ENCODE results near the gene STX10. TPM values are rescaled to one million over a fixed set of nuclear protein-coding genes. Genes with fewer than 3 reads are reported as not detected.

Gene STX10
- total RNA-seq, 1 experiment from 2014 or later, result 63.3 TPM

GRCh38 chr19:13122980-13123957 lies 26.9 kb downstream of the STX10 start:
- H3K27me3 ChIP-seq (replicated peaks; ENCODE audit: insufficient read depth, low read depth, low read length, poor library complexity), result no peaks in the 10 kb centered on the region
- no peak overlapping the region for H3K27ac ChIP-seq (ENCODE audit: low read depth, low read length, poor library complexity, severe bottlenecking)
- DNase-seq (ENCODE audit: low spot score), result no peak
- no TSS peak for BruUV-seq (replicated peaks)
- POLR2A ChIA-PET (ENCODE audit: low non-redundant PET), result no interaction called here
- intact Hi-C loops (cut with micrococcal nuclease; ENCODE audit: unreplicated experiment), result no loop called here
- CTCF ChIA-PET, result no interaction called here
- no peak overlapping the region for H3K4me3 ChIP-seq (ENCODE audit: low read depth, low read length, poor library complexity, severe bottlenecking)
- TF ChIP-seq EZH2 (IDR thresholded peaks at IDR 0.05; ENCODE audit: borderline replicate concordance, low read depth, low read length, poor library complexity, severe bottlenecking), result no peak
- TF ChIP-seq, protein P1, sequence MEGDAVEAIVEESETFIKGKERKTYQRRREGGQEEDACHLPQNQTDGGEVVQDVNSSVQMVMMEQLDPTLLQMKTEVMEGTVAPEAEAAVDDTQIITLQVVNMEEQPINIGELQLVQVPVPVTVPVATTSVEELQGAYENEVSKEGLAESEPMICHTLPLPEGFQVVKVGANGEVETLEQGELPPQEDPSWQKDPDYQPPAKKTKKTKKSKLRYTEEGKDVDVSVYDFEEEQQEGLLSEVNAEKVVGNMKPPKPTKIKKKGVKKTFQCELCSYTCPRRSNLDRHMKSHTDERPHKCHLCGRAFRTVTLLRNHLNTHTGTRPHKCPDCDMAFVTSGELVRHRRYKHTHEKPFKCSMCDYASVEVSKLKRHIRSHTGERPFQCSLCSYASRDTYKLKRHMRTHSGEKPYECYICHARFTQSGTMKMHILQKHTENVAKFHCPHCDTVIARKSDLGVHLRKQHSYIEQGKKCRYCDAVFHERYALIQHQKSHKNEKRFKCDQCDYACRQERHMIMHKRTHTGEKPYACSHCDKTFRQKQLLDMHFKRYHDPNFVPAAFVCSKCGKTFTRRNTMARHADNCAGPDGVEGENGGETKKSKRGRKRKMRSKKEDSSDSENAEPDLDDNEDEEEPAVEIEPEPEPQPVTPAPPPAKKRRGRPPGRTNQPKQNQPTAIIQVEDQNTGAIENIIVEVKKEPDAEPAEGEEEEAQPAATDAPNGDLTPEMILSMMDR (conservative IDR thresholded peaks at IDR 0.05; ENCODE audit: low read depth, low read length), result no peak
- no peaks in the 10 kb centered on the region for H3K9me3 ChIP-seq (ENCODE audit: low read depth, low read length, poor library complexity, severe bottlenecking)
- peaks cover 18% of the 10 kb centered on the region for H3K36me3 ChIP-seq (ENCODE audit: insufficient read depth, low read length, poor library complexity, severe bottlenecking)
- H3K4me1 ChIP-seq (ENCODE audit: insufficient read depth, low read length, poor library complexity, severe bottlenecking), result peaks cover 39% of the 10 kb centered on the region

GRCh38 chr19:13122275-13122878 lies 27.8 kb downstream of the STX10 start:
- H3K27ac ChIP-seq (ENCODE audit: low read depth, low read length, poor library complexity, severe bottlenecking), result peak overlapping the region; percentile 95
- CTCF ChIA-PET, result no interaction called here

DNA sequence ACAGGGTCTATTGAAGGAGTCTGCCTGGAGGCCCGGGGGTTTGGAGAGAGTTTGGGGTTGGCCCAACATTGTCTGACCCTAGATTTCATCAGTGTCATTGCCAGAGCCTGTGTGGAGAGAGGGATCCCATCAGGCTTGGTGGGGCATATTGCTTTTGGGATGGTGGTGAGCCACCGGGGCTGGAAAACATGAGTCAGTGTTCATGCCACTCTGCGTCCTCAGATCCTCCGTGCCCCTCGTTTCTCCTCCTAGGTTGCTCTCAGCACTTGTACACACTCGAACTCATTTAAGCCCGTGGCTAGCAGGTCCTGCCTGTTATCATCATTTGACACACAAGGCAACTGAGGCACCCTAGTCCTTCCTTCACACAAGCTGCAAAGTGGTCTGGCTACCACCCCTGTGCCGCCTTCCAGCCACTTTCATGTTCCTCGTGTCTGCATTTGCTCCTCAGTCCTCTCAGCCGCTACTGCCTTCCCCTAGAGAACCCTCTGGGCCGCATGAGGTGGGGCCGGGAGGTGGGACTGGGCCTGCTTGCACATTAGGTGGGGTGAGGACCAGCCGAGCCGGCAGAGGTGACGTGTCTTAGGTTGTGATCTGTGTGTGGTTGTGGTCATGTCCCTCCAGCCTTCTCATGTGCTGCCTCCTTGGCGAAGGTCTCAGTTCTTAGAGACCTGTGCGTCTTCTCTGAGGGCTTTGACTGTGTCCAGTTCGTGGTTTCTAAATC lies 28.5 kb downstream of the STX10 start:
- Histone ChIP-seq H3K27ac (ENCODE audit: low read depth, low read length, poor library complexity, severe bottlenecking) (peak overlapping the region; percentile 95), H3K36me3 (ENCODE audit: insufficient read depth, low read length, poor library complexity, severe bottlenecking) (peaks cover 16% of the 10 kb centered on the region), H3K4me1 (ENCODE audit: insufficient read depth, low read length, poor library complexity, severe bottlenecking) (peaks cover 39% of the 10 kb centered on the region), H3K27me3 (replicated peaks; ENCODE audit: insufficient read depth, low read depth, low read length, poor library complexity) (no peaks in the 10 kb centered on the region), H3K9me3 (ENCODE audit: low read depth, low read length, poor library complexity, severe bottlenecking) (no peaks in the 10 kb centered on the region), H3K4me3 (ENCODE audit: low read depth, low read length, poor library complexity, severe bottlenecking) (peak overlapping the region; percentile 82)
- POLR2A ChIA-PET (ENCODE audit: low non-redundant PET), result no interaction called here
- TF ChIP-seq EZH2 (IDR thresholded peaks at IDR 0.05; ENCODE audit: borderline replicate concordance, low read depth, low read length, poor library complexity, severe bottlenecking), result no peak
- TF ChIP-seq, protein P1 (conservative IDR thresholded peaks at IDR 0.05; ENCODE audit: low read depth, low read length), result no peak
- no TSS peak for BruUV-seq (replicated peaks)
- DNase-seq (ENCODE audit: low spot score), result no peak
- intact Hi-C loops (cut with micrococcal nuclease; ENCODE audit: unreplicated experiment), result no loop called here
- CTCF ChIA-PET, result no interaction called here

More at GRCh38 chr19:13122275-13122878, 27.8 kb downstream of the STX10 start:
- no peak overlapping the region for H3K4me3 ChIP-seq (ENCODE audit: low read depth, low read length, poor library complexity, severe bottlenecking)
- H3K9me3 ChIP-seq (ENCODE audit: low read depth, low read length, poor library complexity, severe bottlenecking), result no peaks in the 10 kb centered on the region
- peaks cover 39% of the 10 kb centered on the region for H3K4me1 ChIP-seq (ENCODE audit: insufficient read depth, low read length, poor library complexity, severe bottlenecking)
- H3K36me3 ChIP-seq (ENCODE audit: insufficient read depth, low read length, poor library complexity, severe bottlenecking), result peaks cover 18% of the 10 kb centered on the region
- no peak for DNase-seq (ENCODE audit: low spot score)
- POLR2A ChIA-PET (ENCODE audit: low non-redundant PET), result no interaction called here
- no peaks in the 10 kb centered on the region for H3K27me3 ChIP-seq (replicated peaks; ENCODE audit: insufficient read depth, low read depth, low read length, poor library complexity)
- no TSS peak for BruUV-seq (replicated peaks)
- TF ChIP-seq, protein P1 (conservative IDR thresholded peaks at IDR 0.05; ENCODE audit: low read depth, low read length), result no peak
- TF ChIP-seq EZH2 (IDR thresholded peaks at IDR 0.05; ENCODE audit: borderline replicate concordance, low read depth, low read length, poor library complexity, severe bottlenecking), result no peak
- intact Hi-C loops (cut with micrococcal nuclease; ENCODE audit: unreplicated experiment), result no loop called here

Data from A673 (cell line).